Putamen (tissue), 1 donor: ENCODE results near the gene C3orf20.
"Not testable (repeated sequence)": the region's sequence is repeated elsewhere in the genome, so short reads cannot be mapped to it uniquely, and the experiment has no call there.

Source experiments
- DNase-seq: peaks from one replicate; pipeline ENCODE4 v3.0.0-alpha.2; 2016; ENCODE audit warnings: low spot score

Gene C3orf20

GRCh38 chr3:14798231-14798630 lies 123.3 kb downstream of the C3orf20 start:
- no peak for DNase-seq

- no peak for DNase-seq
These were observed 124.2 kb downstream of the C3orf20 start for GRCh38 chr3:14799146-14799545.

- DNase-seq, result no peak
These were observed 126.1 kb downstream of the C3orf20 start for GRCh38 chr3:14801031-14801430.

- no peak for DNase-seq
These were observed 126.9 kb downstream of the C3orf20 start for GRCh38 chr3:14801668-14802380.

- no peak for DNase-seq
These were observed 127.4 kb downstream of the C3orf20 start for GRCh38 chr3:14802381-14802731.

GRCh38 chr3:14803101-14803980 lies 128.4 kb downstream of the C3orf20 start:
- DNase-seq, result no peak

GRCh38 chr3:14803981-14804834 lies 129.3 kb downstream of the C3orf20 start:
- DNase-seq, result no peak

GRCh38 chr3:14804835-14805780 lies 130.2 kb downstream of the C3orf20 start:
- DNase-seq, result no peak

GRCh38 chr3:14805961-14806537 lies 131.1 kb downstream of the C3orf20 start:
- DNase-seq, result no peak

GRCh38 chr3:14806641-14807263 lies 131.8 kb downstream of the C3orf20 start:
- no peak for DNase-seq

- DNase-seq, result no peak
These were observed 133.1 kb downstream of the C3orf20 start for GRCh38 chr3:14808025-14808424.

GRCh38 chr3:14808502-14809266 lies 133.7 kb downstream of the C3orf20 start:
- no peak for DNase-seq

GRCh38 chr3:14809611-14810010 lies 134.7 kb downstream of the C3orf20 start:
- DNase-seq, result not testable (repeated sequence)

- no peak for DNase-seq
These were observed 135.3 kb downstream of the C3orf20 start for GRCh38 chr3:14810070-14810791.

- no peak for DNase-seq
These were observed 136.1 kb downstream of the C3orf20 start for GRCh38 chr3:14810801-14811661.

- DNase-seq, result no peak
These were observed 136.7 kb downstream of the C3orf20 start for GRCh38 chr3:14811684-14812083.

- no peak for DNase-seq
These were observed 137.4 kb downstream of the C3orf20 start for GRCh38 chr3:14812196-14812790.
